Measurements from ENCODE around the gene ARIH2.

GRCh38 chr3:48984663-48985062 is 66.0 kb downstream of the ARIH2 start:
- TF ChIP-seq CTCF (IDR thresholded peaks at IDR 0.05) (no peak), POLR2A (IDR thresholded peaks at IDR 0.05) (no peak), POLR2AphosphoS5 (IDR thresholded peaks at IDR 0.05) (no peak)

All from breast epithelium (tissue), 3 donors.